K562 (cell line): ENCODE data around the gene TNFAIP6.

Experiments used
- ERF ChIP-seq: fragments of 450-650 bp; formaldehyde crosslinking; IDR thresholded peaks from 2 replicates; pipeline ENCODE4 v1.4.0; 2020; ENCODE audit warnings: mild to moderate bottlenecking, mixed read lengths
- POLR2A ChIP-seq: fragments of 450-650 bp; conservative IDR thresholded peaks from 2 replicates; pipeline ENCODE4 v1.6.1; 2016
- SRF ChIP-seq, 2 experiments: fragments of 250-450, 450-650 bp in 1 of 2; sonication (Bioruptor Pico) in 1 of 2; sonication (generic) in 1 of 2; formaldehyde crosslinking; IDR thresholded peaks; 2 replicates each; pipeline versions ENCODE4 v1.5.0 to v1.5.1; 2020 to 2022; ENCODE audit warnings: mild to moderate bottlenecking in 1 of 2, missing genetic modification reagents in 1 of 2
- ZNF224 ChIP-seq: sonication (generic); formaldehyde crosslinking; IDR thresholded peaks from 2 replicates; pipeline ENCODE4 v1.8.0; 2022; ENCODE audit warnings: mild to moderate bottlenecking, missing genetic modification reagents
- TF ChIP-seq, protein P1 (sequence below), 3 experiments: IDR thresholded peaks in 2 of 3; conservative IDR thresholded peaks in 1 of 3; 2 replicates each; pipeline ENCODE4 v1.5.1; 2011 to 2012; ENCODE audit warnings: low read length in 3 of 3, mild to moderate bottlenecking in 3 of 3, control low read depth in 2 of 3, improper control_type of control experiment in 1 of 3, inconsistent platforms in 1 of 3, low read depth in 1 of 3, mixed read lengths in 1 of 3, moderate library complexity in 1 of 3; ENCODE audit not compliant: insufficient read depth in 2 of 3

DNA sequence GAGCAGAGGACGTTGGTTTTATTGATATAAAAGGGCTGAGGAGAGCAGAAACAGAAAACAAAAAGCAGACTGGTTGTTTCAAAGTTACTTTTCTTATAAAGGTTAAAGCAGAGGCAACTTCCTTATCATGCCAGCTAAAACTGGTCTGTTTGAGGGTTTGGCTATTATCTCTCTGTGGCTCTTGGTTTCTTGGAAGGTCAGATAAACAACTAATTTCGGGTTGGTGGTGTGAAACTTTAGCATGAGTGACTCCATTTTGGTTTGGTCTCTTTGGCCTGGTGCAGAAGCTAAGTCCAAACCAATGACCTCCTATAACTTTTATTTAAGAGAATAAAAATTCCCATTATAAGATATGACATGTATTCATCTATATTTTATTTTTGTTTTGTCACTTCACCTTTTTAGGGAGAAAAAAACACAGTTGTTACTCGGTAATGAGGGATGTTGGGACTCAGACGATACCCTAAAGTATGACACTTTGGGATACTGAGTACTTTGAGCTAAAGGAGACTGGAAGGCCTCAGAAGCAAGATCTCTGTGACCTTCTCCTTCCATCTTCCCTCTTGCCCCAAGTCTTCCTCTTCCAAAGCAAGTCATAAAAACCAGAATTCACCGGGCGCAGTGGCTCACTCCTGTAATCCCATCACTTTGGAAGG is 23.3 kb downstream of the TNFAIP6 start:
- peak in 1 of 2 experiments; percentile 60; a peak in 1 of 4 replicates for TF ChIP-seq SRF (CRISPR knock-in tag; IDR thresholded peaks at IDR 0.05)
- peak; percentile 99 for TF ChIP-seq ERF (CRISPR knock-in tag)
- TF ChIP-seq ZNF224 (CRISPR knock-in tag): no peak
- no peak for TF ChIP-seq POLR2A
- TF ChIP-seq, protein P1, sequence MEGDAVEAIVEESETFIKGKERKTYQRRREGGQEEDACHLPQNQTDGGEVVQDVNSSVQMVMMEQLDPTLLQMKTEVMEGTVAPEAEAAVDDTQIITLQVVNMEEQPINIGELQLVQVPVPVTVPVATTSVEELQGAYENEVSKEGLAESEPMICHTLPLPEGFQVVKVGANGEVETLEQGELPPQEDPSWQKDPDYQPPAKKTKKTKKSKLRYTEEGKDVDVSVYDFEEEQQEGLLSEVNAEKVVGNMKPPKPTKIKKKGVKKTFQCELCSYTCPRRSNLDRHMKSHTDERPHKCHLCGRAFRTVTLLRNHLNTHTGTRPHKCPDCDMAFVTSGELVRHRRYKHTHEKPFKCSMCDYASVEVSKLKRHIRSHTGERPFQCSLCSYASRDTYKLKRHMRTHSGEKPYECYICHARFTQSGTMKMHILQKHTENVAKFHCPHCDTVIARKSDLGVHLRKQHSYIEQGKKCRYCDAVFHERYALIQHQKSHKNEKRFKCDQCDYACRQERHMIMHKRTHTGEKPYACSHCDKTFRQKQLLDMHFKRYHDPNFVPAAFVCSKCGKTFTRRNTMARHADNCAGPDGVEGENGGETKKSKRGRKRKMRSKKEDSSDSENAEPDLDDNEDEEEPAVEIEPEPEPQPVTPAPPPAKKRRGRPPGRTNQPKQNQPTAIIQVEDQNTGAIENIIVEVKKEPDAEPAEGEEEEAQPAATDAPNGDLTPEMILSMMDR (IDR thresholded peaks at IDR 0.05 in 2 of 3, conservative IDR thresholded peaks at IDR 0.05 in 1 of 3; ENCODE audit: insufficient read depth in 2 of 3, low read depth in 1 of 3, low read length in 3 of 3): no peak
